NCI-H2107 treated with DMSO at 0.1 percent for 48 hours (cell line): ENCODE data around the gene TMEM79.

ENCODE experiments used
- DNase-seq: peaks from one replicate; lab custom pipeline; 2025; ENCODE audit not compliant: unreplicated experiment; lab: John Stamatoyannopoulos, UW

Gene TMEM79

GRCh38 chr1:156262461-156263287 is 21.5 kb upstream of the TMEM79 start:
- DNase-seq, result no peak

DNA sequence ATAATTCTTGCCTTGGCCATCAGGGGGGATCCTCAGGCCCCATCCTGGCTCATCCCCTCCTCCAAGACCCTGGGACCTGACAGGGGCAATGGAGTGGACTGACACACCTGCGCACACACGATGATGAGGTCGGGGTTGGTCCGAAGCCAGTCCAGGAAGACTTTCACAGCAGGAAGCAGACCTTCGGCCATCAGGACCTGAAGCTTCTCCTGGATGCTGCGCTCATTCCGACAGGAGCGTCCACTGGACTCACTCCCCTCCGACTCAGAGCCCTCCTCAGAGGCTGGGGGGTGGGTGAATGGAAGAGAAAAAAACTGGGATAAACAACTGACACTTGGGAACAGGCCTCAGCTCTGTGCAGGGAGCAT is 20.9 kb upstream of the TMEM79 start:
- DNase-seq, result no peak

DNA sequence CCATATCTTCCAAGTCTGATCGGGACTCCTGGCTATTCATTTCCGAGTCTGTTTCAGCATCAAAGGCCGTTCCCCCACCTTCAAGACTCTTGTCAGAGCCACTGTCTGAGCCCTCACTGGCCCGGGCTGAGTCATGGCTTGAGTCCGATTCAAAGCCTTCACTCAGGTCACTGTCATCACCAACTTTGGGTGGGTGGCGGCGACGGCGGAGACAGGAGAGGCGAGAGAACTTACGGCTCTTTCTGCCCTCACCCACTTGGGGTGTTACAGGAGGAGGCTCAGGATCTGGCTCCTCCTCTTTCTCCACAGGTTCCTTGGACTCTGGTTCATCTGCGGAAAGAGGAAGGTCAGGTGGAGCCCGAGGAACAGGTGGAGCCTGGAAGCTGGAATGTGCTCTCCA is 18.1 kb upstream of the TMEM79 start:
- no peak for DNase-seq

DNA sequence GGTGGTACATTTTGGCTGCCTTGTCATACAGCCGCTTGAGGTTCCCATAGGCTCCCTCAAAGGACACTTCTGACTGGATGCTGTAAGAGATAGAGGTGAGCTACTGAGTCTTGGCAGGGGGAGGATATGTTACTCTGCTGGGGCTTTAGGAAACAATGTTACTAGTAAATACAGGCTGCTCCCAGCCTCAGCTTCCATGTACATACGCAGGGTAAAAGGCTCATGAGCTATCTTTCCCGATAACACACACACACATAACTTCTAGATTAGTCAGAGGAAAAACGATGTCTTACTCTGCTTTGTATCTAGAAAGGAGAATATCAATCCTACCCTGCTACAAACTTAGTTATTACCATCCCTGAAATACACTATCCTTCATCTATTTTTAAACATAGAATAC is 15.8 kb upstream of the TMEM79 start:
- DNase-seq, result no peak

GRCh38 chr1:156270314-156270713 is 13.8 kb upstream of the TMEM79 start:
- no peak for DNase-seq

- DNase-seq, result no peak
Measured at GRCh38 chr1:156276532-156276931, 7.6 kb upstream of the TMEM79 start.

GRCh38 chr1:156276966-156277381 is 7.2 kb upstream of the TMEM79 start:
- DNase-seq, result no peak

DNA sequence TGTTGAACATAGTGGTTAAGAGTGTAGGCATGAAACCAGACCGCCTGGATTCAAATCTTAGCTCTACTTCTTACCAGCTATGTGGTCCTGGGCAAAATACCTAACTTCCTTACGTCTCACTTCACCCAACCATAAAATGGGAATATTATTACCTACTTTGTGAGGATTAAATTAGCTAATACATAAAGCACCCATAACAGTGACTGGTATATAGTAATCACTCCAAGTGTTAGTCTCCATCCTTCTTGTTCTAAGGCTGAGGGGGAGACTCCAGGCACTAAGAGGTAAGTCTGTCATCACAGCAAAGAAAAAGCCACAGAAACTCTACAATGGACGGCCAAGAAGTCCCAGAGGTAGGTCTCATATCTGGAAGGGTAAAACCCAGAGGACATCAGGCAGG is 4.3 kb upstream of the TMEM79 start:
- no peak for DNase-seq

- no peak for DNase-seq
Measured at GRCh38 chr1:156281281-156281680, 2.8 kb upstream of the TMEM79 start.

DNA sequence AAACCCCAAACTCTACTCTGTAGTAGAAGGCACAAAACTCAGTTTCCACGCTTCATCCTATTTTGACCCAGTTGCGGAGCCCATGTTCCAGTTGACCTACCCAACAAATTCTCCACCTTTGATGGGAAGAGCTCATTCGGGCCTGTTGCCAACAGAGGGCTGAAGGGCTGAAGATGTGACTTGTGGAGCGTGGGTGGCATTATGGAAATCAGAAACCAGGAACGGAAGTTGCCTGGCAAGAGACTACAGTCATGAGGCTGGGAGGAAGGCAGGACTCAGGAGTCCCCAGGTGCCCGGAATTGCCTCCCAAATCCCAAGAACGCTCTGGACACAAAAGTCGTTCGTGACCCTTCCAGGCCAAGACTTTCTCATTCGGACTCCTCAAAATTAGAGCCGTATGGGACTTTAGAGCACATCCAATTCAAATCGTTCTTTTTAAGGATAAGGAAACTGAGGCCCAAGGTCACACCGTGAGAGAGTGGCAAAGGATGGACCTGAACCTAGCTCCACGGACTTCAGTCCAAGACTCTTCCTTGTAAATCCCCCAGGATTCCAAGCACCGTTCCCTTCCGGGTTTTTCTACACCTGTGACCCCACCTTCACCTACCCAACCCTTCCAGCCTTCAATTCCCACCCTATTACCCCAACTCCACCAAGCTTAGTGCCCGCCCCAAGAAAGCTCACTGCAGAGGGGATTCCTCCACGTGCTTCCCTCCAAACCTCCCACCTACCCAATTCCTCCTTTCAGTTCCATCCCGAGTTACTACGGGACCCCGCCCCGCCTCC is 2.2 kb upstream of the TMEM79 start:
- DNase-seq, result no peak

DNA sequence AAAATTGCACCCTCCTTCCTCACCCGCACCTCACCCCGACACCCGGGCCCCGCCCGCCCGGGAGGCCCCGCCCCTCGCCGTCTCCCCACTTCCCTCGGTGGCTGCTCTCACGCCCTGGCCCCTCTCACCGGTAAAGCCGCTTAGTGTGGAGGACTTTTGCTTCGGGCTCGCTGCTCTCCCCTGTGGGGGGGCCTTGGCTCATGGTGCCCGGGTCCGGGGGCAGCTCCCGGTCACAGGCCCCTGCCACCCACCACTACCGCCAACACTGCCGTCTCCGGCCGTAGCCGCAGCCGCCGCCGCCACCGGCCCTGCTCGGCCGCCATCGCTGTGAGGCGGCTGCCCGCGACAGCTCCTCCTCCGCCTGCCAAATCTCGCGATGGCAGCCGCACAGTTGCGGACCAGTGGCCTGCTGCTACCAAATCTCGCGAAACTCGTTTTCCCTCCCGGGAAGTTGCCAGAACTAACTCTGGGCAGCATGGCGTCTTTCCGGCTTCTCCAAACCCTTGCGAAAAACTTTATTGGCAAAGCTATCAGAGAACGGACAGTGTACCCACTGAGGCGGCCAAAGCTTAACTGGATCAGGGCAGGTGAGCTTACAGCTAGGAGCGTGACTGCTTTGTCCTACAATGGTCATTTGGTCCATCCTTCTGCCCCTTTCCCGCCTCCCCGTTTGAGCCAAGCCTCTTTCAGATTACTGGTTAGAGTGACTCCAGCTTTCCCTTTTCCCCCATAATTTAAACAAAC is 1.5 kb upstream of the TMEM79 start, which contains the start of gene SMG5:
TSS of gene SMG5 (minus strand) at position 347 of the 744 bp plus-strand sequence. CDS start at position 202, 145 bp downstream.
- peak; percentile 96 for DNase-seq

DNA sequence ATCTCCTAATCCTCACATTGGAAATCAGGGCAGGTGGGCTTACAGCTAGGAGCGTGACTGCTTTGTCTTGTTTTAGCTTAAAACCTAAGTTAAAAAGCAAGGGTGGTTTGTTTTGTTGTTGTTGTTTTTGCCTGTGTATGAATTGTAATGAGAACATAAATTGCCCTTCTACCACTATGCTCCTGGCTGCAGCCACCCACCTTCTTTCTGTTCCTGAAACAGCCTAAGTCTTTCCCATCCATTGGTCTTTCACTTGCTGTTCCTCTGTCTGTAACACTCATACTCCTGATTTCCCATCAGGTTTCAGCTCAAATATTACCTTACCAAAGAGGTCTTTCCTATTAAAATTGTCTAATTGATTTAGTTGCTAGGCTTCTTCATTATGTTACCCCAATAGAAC is 604 bp upstream of the TMEM79 start:
- DNase-seq, result no peak

DNA sequence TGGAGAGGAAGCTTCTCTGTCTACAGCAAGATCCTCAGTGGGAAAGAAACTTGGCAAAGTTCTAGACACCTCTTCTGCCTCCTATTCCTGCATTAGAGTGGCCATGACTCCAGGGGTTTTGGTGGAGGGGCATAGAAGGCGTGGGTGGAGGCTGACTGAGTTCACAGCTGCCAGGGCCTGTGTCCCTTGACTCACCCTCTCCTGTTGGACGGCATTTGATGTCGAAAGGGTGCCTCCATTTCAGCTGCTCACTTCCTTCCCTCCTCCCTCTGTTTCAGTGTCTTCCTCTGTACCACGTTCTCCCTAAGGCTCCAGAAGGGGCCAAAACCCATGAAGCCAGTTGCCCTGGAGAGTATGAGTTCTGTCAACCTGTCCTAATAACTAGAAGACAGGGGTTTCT is 632 bp downstream of the TMEM79 start:
- DNase-seq, result no peak

DNA sequence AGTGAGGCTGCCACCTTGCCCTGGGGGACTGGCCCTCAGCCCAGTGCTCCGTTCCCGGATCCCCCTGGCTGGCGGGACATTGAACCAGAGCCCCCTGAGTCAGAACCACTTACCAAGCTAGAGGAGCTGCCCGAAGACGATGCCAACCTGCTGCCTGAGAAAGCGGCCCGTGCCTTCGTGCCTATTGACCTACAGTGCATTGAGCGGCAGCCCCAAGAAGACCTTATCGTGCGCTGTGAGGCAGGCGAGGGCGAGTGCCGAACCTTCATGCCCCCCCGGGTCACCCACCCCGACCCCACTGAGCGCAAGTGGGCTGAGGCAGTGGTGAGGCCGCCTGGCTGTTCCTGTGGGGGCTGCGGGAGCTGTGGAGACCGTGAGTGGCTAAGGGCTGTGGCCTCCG is 1.3 kb downstream of the TMEM79 start:
- no peak for DNase-seq

GRCh38 chr1:156286061-156286460 is 1.9 kb downstream of the TMEM79 start:
- DNase-seq, result no peak

DNA sequence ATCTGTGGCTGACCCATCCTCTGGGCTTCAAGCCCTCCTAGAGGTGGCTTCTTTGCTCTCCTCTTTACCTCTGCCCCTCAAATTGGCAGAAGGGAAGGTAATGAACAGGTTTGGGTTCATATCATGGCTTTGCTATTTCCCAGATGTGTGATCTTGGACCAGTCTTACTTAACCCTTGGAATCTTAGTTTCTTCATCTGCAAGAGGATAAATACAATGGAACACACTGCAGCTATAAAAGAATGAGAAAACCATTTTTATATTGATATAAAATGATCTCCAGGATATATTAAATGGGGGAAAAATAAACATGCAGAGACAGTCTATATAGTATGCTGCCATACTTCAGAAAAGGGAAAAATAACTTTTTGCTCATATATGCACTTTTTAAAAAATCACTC is 5.7 kb downstream of the TMEM79 start:
- no peak for DNase-seq

GRCh38 chr1:156291226-156292061 is 7.3 kb downstream of the TMEM79 start:
- no peak for DNase-seq

DNA sequence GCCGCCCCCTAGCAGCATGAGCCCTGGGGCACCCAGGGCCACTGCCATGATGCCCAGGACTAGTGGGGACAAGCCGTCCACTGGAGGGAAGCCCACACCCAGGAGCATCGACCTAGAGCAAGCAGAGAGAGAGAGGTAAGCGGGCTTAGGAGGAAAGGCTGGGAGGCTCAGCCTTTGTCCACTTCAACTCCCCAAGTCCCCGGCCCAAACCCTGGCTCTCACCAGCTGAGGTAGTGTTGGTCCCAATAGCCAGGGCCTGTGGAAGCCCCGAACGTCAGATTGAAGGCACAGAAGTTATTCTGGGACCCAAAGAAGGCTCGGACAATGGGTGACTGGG is 8.9 kb downstream of the TMEM79 start:
- DNase-seq, result no peak

GRCh38 chr1:156293895-156294294 is 9.8 kb downstream of the TMEM79 start:
- DNase-seq, result no peak

DNA sequence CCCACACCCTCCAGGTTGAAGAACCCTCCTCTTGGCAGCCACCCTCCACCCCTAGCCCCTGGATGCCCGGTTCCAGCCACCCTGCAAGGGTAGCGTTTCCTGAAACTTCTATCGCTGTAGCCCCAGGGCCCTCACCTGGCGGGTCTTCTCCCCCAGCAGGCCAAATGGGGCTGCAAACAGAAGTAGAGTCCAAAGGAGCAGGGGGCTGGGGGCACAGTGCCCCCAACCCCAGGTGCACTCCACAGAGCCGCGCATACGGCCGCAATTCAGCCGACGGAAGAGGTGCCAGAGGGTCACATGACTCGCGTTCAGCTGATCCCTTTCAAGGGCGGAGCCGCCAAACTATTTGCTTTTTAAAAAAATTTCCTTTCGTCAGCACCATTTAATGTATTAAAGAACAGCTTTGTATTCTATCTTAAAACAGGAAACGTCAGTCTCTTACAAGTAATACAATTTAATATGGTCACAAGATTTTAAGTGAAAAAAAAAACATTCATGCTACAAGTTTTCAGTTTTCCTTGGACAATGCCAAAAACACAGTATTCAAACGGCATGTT is 11.3 kb downstream of the TMEM79 start, which contains the start of gene GLMP:
TSS of gene GLMP (minus strand) at position 289 of the 557 bp plus-strand sequence. CDS start at position 255, 34 bp downstream.
- peak; percentile 36 for DNase-seq
